ENCODE results near the gene KRT86.

The KRT86 gene

DNA sequence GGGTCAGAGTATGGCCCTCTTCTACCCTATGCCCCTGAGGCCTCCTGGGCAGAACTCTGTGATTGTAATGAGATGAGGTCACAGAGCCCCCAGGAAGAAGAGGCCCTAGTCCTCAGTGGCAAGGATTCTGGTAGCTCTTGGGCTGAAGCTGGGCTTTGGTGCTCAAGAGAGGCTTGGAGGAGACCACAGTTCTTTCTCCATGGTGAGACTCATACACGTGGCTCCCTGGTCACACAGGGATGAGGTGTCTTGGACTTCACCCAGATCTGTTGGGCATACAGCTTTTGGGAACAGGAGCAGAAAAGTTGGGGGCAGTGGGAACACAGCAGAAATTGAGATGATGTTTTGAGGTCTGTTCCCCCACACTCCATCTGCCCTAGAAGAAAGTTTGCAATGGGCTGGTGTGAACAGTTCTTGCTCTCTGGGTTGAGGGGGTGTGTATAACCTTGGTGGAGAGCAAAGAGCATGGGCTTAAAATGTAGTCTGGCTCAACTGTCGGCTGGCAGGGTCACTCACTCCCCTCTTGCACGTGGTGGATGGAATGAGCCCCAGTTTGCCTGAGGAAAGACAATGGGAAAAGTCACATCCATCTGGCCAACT lies at the start of gene KRT86:
KRT86 (plus strand) TSS at position 125 of the 600 bp plus-strand sequence. CDS start 27,272 bp downstream, outside the sequence.
- POLR2A ChIA-PET (ENCODE audit: low non-redundant PET) = no interaction called here
- CTCF ChIA-PET = no interaction called here
- TF ChIP-seq CTCF (conservative IDR thresholded peaks at IDR 0.05; ENCODE audit: low read depth) = no peak
- no peak for DNase-seq (ENCODE audit: low spot score)
- no peak within 1 kb of the TSS for H3K27ac ChIP-seq

- peak overlapping the region; percentile 14; the same call in 1 of the 2 replicates for H3K27ac ChIP-seq
- no peak for DNase-seq (ENCODE audit: low spot score)
- ChIA-PET POLR2A (ENCODE audit: low non-redundant PET) (no interaction called here), CTCF (interaction anchor here (0.6 to 1.9 kb wide), 2 partner anchors 13 to 65 kb away, joined by 3 to 7 read pairs; no protein-coding TSS in a partner anchor)
- TF ChIP-seq CTCF (conservative IDR thresholded peaks at IDR 0.05; ENCODE audit: low read depth) = no peak
These were observed 48.7 kb upstream of the KRT86 start for GRCh38 chr12:52225752-52226151.

DNA sequence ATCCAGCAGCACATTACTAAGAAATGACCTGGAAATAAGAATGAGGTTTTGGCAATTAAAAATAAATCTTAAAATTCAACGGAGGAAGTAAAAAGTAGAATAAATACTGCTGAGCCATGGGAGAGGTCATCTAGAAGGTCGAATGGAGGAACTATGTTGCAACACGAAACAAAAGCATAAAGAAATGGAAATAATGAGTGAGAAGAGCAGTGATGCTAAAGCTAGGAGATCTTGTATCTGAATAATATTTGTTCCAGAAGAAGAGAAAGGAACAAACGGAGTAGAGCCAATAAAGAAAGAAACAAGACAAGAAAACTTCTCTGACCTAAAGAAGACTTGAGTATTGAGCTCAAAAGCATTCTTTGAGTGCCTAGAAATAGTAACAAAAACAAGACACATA lies 48.0 kb upstream of the KRT86 start:
- ChIA-PET CTCF (no interaction called here), POLR2A (ENCODE audit: low non-redundant PET) (no interaction called here)

GRCh38 chr12:52227606-52228166 lies 46.8 kb upstream of the KRT86 start:
- CTCF ChIA-PET = no interaction called here

More for the DNA sequence above, 48.0 kb upstream of the KRT86 start:
- TF ChIP-seq CTCF (conservative IDR thresholded peaks at IDR 0.05; ENCODE audit: low read depth) = no peak
- peak overlapping the region; percentile 14; the same call in 1 of the 2 replicates for H3K27ac ChIP-seq
- DNase-seq (ENCODE audit: low spot score) = no peak

GRCh38 chr12:52228366-52228765 lies 46.1 kb upstream of the KRT86 start:
- no peak for TF ChIP-seq CTCF (conservative IDR thresholded peaks at IDR 0.05; ENCODE audit: low read depth)
- CTCF ChIA-PET = no interaction called here
- no peak overlapping the region for H3K27ac ChIP-seq
- POLR2A ChIA-PET (ENCODE audit: low non-redundant PET) = no interaction called here
- DNase-seq (ENCODE audit: low spot score) = no peak

More at GRCh38 chr12:52227606-52228166, 46.8 kb upstream of the KRT86 start:
- no peak for DNase-seq (ENCODE audit: low spot score)
- no peak overlapping the region for H3K27ac ChIP-seq
- POLR2A ChIA-PET (ENCODE audit: low non-redundant PET) = no interaction called here
- TF ChIP-seq CTCF (conservative IDR thresholded peaks at IDR 0.05; ENCODE audit: low read depth) = no peak

DNA sequence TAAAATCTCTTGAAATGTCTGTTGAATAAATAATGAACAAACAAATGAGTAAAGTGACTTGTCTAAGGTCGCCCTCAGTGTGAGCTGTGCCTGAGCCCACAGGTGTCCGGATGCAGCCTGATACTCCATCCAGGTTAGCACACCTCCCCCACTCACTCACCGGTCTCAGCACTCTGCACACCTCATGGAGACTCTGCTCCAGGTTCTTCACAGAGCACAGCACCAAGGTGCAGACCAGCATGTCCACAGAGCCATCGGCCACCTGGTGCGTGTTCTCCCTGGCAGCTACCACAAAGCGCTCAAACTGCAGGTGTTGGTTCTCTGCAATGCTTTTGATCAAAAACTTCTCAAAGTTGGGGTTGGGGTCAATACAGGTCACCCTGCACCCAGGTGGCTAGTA lies 45.5 kb upstream of the KRT86 start:
- no peak for TF ChIP-seq CTCF (conservative IDR thresholded peaks at IDR 0.05; ENCODE audit: low read depth)
- CTCF ChIA-PET = no interaction called here
- POLR2A ChIA-PET (ENCODE audit: low non-redundant PET) = no interaction called here
- DNase-seq (ENCODE audit: low spot score) = no peak
- H3K27ac ChIP-seq = peak overlapping the region; percentile 100
